Liver (tissue), 9 donors: Measurements from ENCODE around the gene TRIM40. TPM values are rescaled to one million over a fixed set of nuclear protein-coding genes. Genes with fewer than 3 reads are reported as not detected.
"Not testable (repeated sequence)": the region's sequence is repeated elsewhere in the genome, so short reads cannot be mapped to it uniquely, and the experiment has no call there.

Source experiments
- DNase-seq: peaks from one replicate; pipeline ENCODE4 v3.0.0-alpha.2; 2017; ENCODE audit warnings: low spot score
- H3K27ac ChIP-seq, 2 donors: one replicate each; pipeline ENCODE4 v1.7.0; 2013; ENCODE audit warnings: inconsistent platforms in 2 of 2, low read length in 2 of 2, control low read depth in 1 of 2, low read depth in 1 of 2, mild to moderate bottlenecking in 1 of 2
- H3K27me3 ChIP-seq, 4 donors: one replicate each; pipeline versions ENCODE4 v1.6.1 to v1.7.0; 2013; ENCODE audit warnings: low read length in 3 of 4, inconsistent platforms in 1 of 4, mild to moderate bottlenecking in 1 of 4, moderate library complexity in 1 of 4; ENCODE audit not compliant: control insufficient read depth in 4 of 4, insufficient read depth in 4 of 4
- H3K36me3 ChIP-seq, 4 donors: one replicate each; pipeline versions ENCODE4 v1.6.1 to v1.7.0; 2013; ENCODE audit warnings: low read length in 3 of 4, mild to moderate bottlenecking in 3 of 4, low read depth in 1 of 4, moderate library complexity in 1 of 4; ENCODE audit not compliant: control insufficient read depth in 4 of 4, insufficient read depth in 3 of 4
- H3K4me1 ChIP-seq, 4 donors: one replicate each; pipeline versions ENCODE4 v1.6.1 to v1.7.0; 2013; ENCODE audit warnings: low read length in 3 of 4, mild to moderate bottlenecking in 3 of 4, moderate library complexity in 1 of 4; ENCODE audit not compliant: control insufficient read depth in 4 of 4, insufficient read depth in 4 of 4
- H3K4me3 ChIP-seq, 3 donors: one replicate each; pipeline versions ENCODE4 v1.6.1 to v1.7.0; 2013; ENCODE audit warnings: low read length in 3 of 3, control low read depth in 1 of 3, low read depth in 1 of 3, mild to moderate bottlenecking in 1 of 3
- H3K9ac ChIP-seq, 2 donors: one replicate each; pipeline ENCODE4 v1.7.0; 2013; ENCODE audit warnings: low read length in 2 of 2, mild to moderate bottlenecking in 2 of 2, moderate library complexity in 2 of 2, control low read depth in 1 of 2, low read depth in 1 of 2
- H3K9me3 ChIP-seq, 4 donors: one replicate each; pipeline versions ENCODE4 v1.6.1 to v1.7.0; 2013; ENCODE audit warnings: low read length in 3 of 4; ENCODE audit not compliant: control insufficient read depth in 4 of 4
- FOXA2 ChIP-seq: IDR thresholded peaks from 2 replicates; pipeline ENCODE4 v1.6.1; 2016; ENCODE audit warnings: antibody characterized with exemption
- GABPA ChIP-seq, 2 donors: IDR thresholded peaks in 1 of 2; conservative IDR thresholded peaks in 1 of 2; 2 replicates each; pipeline ENCODE4 v1.6.1; 2016; ENCODE audit warnings: antibody characterized with exemption in 2 of 2, mild to moderate bottlenecking in 1 of 2, moderate library complexity in 1 of 2
- HNF4A ChIP-seq, 2 donors: conservative IDR thresholded peaks; 2 replicates each; pipeline ENCODE4 v1.6.1; 2016; ENCODE audit warnings: antibody characterized with exemption in 2 of 2, mild to moderate bottlenecking in 2 of 2
- HNF4G ChIP-seq: IDR thresholded peaks from 2 replicates; pipeline ENCODE4 v1.6.1; 2016; ENCODE audit warnings: antibody characterized with exemption
- NR2F2 ChIP-seq: IDR thresholded peaks from 2 replicates; pipeline ENCODE4 v1.6.1; 2016; ENCODE audit warnings: antibody characterized with exemption
- RAD21 ChIP-seq, 2 donors: IDR thresholded peaks; 2 replicates each; pipeline ENCODE4 v1.6.1; 2016; ENCODE audit warnings: antibody characterized with exemption in 2 of 2, mild to moderate bottlenecking in 2 of 2
- SP1 ChIP-seq: IDR thresholded peaks from 2 replicates; pipeline ENCODE4 v1.6.1; 2018; ENCODE audit warnings: antibody characterized with exemption, mild to moderate bottlenecking
- YY1 ChIP-seq: IDR thresholded peaks from 2 replicates; pipeline ENCODE4 v1.6.1; 2016; ENCODE audit warnings: antibody characterized with exemption, mild to moderate bottlenecking
- WGBS: extraction: QIAGEN DNeasy Blood & Tissue Kit; methylation state at CpG from one replicate; pipeline ENCODE4 v1.1.7; 2013; 5-methylcytosine and 5-hydroxymethylcytosine counted together
- polyA plus RNA-seq, 2 donors: library from polyadenylated mRNA; stranded (reverse) in 1 of 2; unstranded in 1 of 2; fragments of 200-250 nt in 1 of 2; fragments of >200 nt in 1 of 2; fragmentation: Nextera tagmentation in 1 of 2; extraction: Ambion mirVana in 1 of 2; gene quantifications; one replicate each; pipeline versions ENCODE4 v1.2.1 to v1.2.3, GENCODE V29; 2013 to 2015
- total RNA-seq, 2 donors: library from RNA; depleted of rRNA; stranded (reverse); fragments of >200 nt; gene quantifications; one replicate each; pipeline ENCODE4 v1.2.3, GENCODE V29; 2014
- TF ChIP-seq, protein P1 (sequence below): IDR thresholded peaks from 2 replicates; pipeline ENCODE4 v1.6.1; 2016; ENCODE audit warnings: antibody characterized with exemption
- TF ChIP-seq, protein P2 (sequence below): IDR thresholded peaks from 2 replicates; pipeline ENCODE4 v1.6.1; 2016; ENCODE audit warnings: antibody characterized with exemption
- TF ChIP-seq, protein P3 (sequence below): IDR thresholded peaks from 2 replicates; pipeline ENCODE4 v1.6.1; 2016; ENCODE audit warnings: antibody characterized with exemption, mild to moderate bottlenecking
- donor health status: healthy.
- donor health status: healthy.
- donor health status: healthy.
- donor health status: healthy.
- donor health status: healthy.

Gene TRIM40
- total and polyA plus RNA-seq, 4 donors = 0.51 TPM; not detected in 3

DNA sequence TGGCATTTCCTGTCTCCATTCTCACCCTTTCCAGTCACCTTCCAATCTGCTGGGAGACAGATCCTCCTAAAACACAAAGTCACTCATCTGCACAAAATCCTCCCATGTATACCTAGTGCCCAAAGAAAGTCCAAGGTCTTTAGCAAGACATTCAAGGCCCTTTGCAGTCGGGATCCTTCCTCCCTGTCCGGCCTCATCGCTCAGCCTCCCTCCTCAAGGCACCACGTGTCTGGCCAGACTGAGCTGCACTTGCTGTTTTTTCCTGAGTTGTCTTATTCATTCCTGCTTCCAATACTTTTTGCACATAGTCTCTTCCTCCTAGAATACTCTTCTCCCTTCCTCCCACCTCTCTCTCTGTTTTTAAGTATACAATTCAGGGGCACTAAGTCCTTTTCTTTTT is 28.8 kb downstream of the TRIM40 start (continued):
- TF ChIP-seq YY1 (no peak), NR2F2 (no peak), FOXA2 (no peak), HNF4A (conservative IDR thresholded peaks at IDR 0.05) (no peak)
- TF ChIP-seq, protein P1, sequence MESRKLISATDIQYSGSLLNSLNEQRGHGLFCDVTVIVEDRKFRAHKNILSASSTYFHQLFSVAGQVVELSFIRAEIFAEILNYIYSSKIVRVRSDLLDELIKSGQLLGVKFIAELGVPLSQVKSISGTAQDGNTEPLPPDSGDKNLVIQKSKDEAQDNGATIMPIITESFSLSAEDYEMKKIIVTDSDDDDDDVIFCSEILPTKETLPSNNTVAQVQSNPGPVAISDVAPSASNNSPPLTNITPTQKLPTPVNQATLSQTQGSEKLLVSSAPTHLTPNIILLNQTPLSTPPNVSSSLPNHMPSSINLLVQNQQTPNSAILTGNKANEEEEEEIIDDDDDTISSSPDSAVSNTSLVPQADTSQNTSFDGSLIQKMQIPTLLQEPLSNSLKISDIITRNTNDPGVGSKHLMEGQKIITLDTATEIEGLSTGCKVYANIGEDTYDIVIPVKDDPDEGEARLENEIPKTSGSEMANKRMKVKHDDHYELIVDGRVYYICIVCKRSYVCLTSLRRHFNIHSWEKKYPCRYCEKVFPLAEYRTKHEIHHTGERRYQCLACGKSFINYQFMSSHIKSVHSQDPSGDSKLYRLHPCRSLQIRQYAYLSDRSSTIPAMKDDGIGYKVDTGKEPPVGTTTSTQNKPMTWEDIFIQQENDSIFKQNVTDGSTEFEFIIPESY = no peak

DNA sequence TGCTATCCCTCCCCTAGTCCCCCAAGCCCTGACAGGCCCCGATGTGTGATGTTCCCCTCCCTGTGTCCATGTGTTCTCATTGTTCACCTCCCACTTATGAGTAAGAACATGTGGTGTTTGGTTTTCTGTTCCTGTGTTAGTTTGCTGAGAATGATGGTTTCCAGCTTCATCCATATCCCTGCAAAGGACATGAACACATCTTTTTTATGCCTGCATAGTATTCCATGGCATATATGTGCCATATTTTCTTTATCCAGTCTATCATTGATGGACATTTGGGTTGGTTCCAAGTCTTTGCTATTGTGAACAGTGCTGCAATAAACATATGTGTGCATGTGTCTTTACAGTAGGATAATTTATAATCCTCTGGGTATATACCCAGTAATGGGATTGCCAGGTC is 29.3 kb downstream of the TRIM40 start:
- H3K4me1 ChIP-seq = peaks cover 0 to 16% (median 5%) of the 10 kb centered on the region in 4 donors
- WGBS = 90% methylated on average over 1 of the region's 1 CpG
- H3K27me3 ChIP-seq, H3K4me3 ChIP-seq, DNase-seq, H3K9me3 ChIP-seq, H3K27ac ChIP-seq, H3K9ac ChIP-seq: not testable (repeated sequence)
- peaks cover 0 to 18% (median 9%) of the 10 kb centered on the region in 4 donors for H3K36me3 ChIP-seq

DNA sequence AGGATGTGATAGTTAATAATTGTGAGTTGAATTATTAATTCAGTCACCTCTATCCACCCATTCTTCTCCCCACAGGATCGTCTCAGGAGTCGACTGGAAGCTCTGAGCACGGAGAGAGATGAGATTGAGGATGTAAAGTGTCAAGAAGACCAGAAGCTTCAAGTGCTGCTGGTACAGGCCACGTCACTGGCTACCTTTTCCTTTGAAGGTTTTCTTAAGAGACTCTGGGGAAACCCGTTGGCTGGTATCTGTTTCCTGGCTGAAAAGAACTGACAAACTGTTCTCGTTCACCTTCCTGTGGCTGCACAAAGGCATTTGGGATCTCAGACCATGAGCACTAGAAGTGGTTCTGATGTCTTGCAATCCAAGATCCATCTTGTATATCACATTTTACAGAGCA is 31.2 kb downstream of the TRIM40 start:
- Histone ChIP-seq H3K9me3 (no peaks in the 10 kb centered on the region), H3K27ac (no peak overlapping the region), H3K9ac (no peak overlapping the region), H3K36me3 (peaks cover 0 to 18% (median 12%) of the 10 kb centered on the region in 4 donors), H3K27me3 (no peaks in the 10 kb centered on the region), H3K4me1 (peaks cover 0 to 16% (median 5%) of the 10 kb centered on the region in 4 donors), H3K4me3 (no peak overlapping the region)
- TF ChIP-seq HNF4G = no peak
- TF ChIP-seq, protein P2, sequence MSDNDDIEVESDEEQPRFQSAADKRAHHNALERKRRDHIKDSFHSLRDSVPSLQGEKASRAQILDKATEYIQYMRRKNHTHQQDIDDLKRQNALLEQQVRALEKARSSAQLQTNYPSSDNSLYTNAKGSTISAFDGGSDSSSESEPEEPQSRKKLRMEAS = no peak
- TF ChIP-seq RAD21 (IDR thresholded peaks at IDR 0.05) = no peak
- TF ChIP-seq, protein P1 = no peak
- TF ChIP-seq FOXA2 = no peak
- TF ChIP-seq, protein P3, sequence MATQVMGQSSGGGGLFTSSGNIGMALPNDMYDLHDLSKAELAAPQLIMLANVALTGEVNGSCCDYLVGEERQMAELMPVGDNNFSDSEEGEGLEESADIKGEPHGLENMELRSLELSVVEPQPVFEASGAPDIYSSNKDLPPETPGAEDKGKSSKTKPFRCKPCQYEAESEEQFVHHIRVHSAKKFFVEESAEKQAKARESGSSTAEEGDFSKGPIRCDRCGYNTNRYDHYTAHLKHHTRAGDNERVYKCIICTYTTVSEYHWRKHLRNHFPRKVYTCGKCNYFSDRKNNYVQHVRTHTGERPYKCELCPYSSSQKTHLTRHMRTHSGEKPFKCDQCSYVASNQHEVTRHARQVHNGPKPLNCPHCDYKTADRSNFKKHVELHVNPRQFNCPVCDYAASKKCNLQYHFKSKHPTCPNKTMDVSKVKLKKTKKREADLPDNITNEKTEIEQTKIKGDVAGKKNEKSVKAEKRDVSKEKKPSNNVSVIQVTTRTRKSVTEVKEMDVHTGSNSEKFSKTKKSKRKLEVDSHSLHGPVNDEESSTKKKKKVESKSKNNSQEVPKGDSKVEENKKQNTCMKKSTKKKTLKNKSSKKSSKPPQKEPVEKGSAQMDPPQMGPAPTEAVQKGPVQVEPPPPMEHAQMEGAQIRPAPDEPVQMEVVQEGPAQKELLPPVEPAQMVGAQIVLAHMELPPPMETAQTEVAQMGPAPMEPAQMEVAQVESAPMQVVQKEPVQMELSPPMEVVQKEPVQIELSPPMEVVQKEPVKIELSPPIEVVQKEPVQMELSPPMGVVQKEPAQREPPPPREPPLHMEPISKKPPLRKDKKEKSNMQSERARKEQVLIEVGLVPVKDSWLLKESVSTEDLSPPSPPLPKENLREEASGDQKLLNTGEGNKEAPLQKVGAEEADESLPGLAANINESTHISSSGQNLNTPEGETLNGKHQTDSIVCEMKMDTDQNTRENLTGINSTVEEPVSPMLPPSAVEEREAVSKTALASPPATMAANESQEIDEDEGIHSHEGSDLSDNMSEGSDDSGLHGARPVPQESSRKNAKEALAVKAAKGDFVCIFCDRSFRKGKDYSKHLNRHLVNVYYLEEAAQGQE = no peak
- no peak for TF ChIP-seq SP1
- no peak for TF ChIP-seq GABPA (IDR thresholded peaks at IDR 0.05 in 1 of 2, conservative IDR thresholded peaks at IDR 0.05 in 1 of 2)
- WGBS = 80% methylated on average over 6 of the region's 6 CpGs
- DNase-seq = no peak
